Large intestine (tissue), 3 donors: ENCODE measurements around the gene ABLIM2. TPM values are rescaled to one million over a fixed set of nuclear protein-coding genes. Genes with fewer than 3 reads are reported as not detected.

Experiments
- DNase-seq, 2 donors: peaks; one replicate each; pipeline versions ENCODE4 v3.0.0 to v3.0.0-alpha.2; 2013
- H3K27ac ChIP-seq: one replicate; pipeline ENCODE4 v1.5.1; 2013; ENCODE audit warnings: low read length
- H3K27me3 ChIP-seq: 2 replicates; pipeline ENCODE4 v1.6.1; 2013; ENCODE audit warnings: low read length; ENCODE audit not compliant: control insufficient read depth, insufficient read depth
- H3K36me3 ChIP-seq: 2 replicates; pipeline ENCODE4 v1.6.1; 2013; ENCODE audit warnings: low read length; ENCODE audit not compliant: control insufficient read depth, insufficient read depth
- H3K4me1 ChIP-seq: one replicate; pipeline ENCODE4 v1.6.1; 2013; ENCODE audit warnings: low read length; ENCODE audit not compliant: control insufficient read depth, insufficient read depth
- H3K4me3 ChIP-seq: one replicate; pipeline ENCODE4 v1.5.1; 2013; ENCODE audit warnings: low read length
- H3K9me3 ChIP-seq: one replicate; pipeline ENCODE4 v1.6.1; 2013; ENCODE audit warnings: mild to moderate bottlenecking, low read depth, low read length, moderate library complexity; ENCODE audit not compliant: control insufficient read depth
- WGBS: methylation state at CpG from one replicate; pipeline ENCODE4 v1.1.5; 2013; ENCODE audit warnings: low lambda C conversion rate; ENCODE audit not compliant: insufficient coverage; 5-methylcytosine and 5-hydroxymethylcytosine counted together
- polyA plus RNA-seq: library from polyadenylated mRNA; unstranded; fragments of 120-200 nt; gene quantifications from one replicate; pipeline ENCODE4 v1.2.1, GENCODE V29; 2013

The ABLIM2 gene
- polyA plus RNA-seq, 1 donor = 5.9 TPM

GRCh38 chr4:7917669-7918068 lies 240.9 kb downstream of the ABLIM2 start:
- no peaks in the 10 kb centered on the region for H3K9me3 ChIP-seq
- no peaks in the 10 kb centered on the region for H3K27me3 ChIP-seq
- no peak overlapping the region for H3K27ac ChIP-seq
- no CpG with 5 or more reads among the region's 6 CpGs for WGBS
- H3K4me3 ChIP-seq = no peak overlapping the region
- no peak for DNase-seq
- H3K36me3 ChIP-seq = no peaks in the 10 kb centered on the region
- H3K4me1 ChIP-seq = no peaks in the 10 kb centered on the region

GRCh38 chr4:7915875-7916242 lies 242.8 kb downstream of the ABLIM2 start:
- Histone ChIP-seq H3K27me3 (no peaks in the 10 kb centered on the region), H3K4me3 (no peak overlapping the region), H3K36me3 (no peaks in the 10 kb centered on the region), H3K9me3 (no peaks in the 10 kb centered on the region), H3K4me1 (peaks cover 3% of the 10 kb centered on the region), H3K27ac (no peak overlapping the region)
- no peak for DNase-seq
- WGBS = 100% methylated on average over 1 of the region's 6 CpGs

Other genes with a start within 250 kb of the ABLIM2 start
- gene AFAP1, start 219.0 kb downstream of the ABLIM2 start, polyA plus RNA-seq = 19.3 TPM
- 21.1 TPM for gene SH3TC1, start 40.5 kb upstream of the ABLIM2 start, polyA plus RNA-seq
- 15.5 TPM for gene HTRA3, start 110.9 kb upstream of the ABLIM2 start, polyA plus RNA-seq